Measurements from ENCODE around the gene CEP164. TPM values are rescaled to one million over a fixed set of nuclear protein-coding genes. Genes with fewer than 3 reads are reported as not detected.
"Not testable (repeated sequence)": the region's sequence is repeated elsewhere in the genome, so short reads cannot be mapped to it uniquely, and the experiment has no call there.

CEP164 gene
- total RNA-seq, 2 experiments from 2014 or later = 23.9 to 24.6 TPM

DNA sequence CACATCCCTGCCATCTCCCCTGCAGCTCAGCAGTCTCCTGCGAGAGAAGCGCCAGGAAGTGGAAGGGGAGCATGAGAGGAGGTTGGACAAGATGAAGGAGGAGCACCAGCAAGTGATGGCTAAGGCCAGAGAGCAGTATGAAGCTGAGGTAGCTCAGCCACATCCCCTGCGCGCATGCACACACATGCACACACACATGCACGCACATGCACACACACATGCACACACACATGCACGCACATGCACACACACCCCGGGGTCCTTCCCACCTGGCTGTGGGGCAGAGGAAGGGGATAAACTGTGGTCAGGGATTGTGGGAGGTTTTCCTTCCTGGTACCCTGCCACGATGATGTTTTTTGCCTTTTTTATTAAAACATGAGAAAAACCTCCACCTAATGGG is 65.3 kb downstream of the CEP164 start:
- intact Hi-C loops (cut with micrococcal nuclease) = no loop called here
- Mint-ChIP-seq H3K9me3 (peaks cover 6% of the 10 kb centered on the region), H3K36me3 (ENCODE audit: low read depth) (peaks cover 49% of the 10 kb centered on the region), H3K27ac (no peak overlapping the region), H3K27me3 (ENCODE audit: low read depth) (no peaks in the 10 kb centered on the region), H3K4me3 (no peak overlapping the region), H3K4me1 (ENCODE audit: low read depth) (no peaks in the 10 kb centered on the region)
- CTCF ChIA-PET = no interaction called here
- no peak for DNase-seq

GRCh38 chr11:117394221-117394925 is 66.7 kb downstream of the CEP164 start:
- Mint-ChIP-seq H3K27ac (no peak overlapping the region), H3K4me1 (ENCODE audit: low read depth) (no peaks in the 10 kb centered on the region), H3K36me3 (ENCODE audit: low read depth) (peaks cover 57% of the 10 kb centered on the region), H3K4me3 (no peak overlapping the region), H3K9me3 (peaks cover 14% of the 10 kb centered on the region), H3K27me3 (ENCODE audit: low read depth) (no peaks in the 10 kb centered on the region)
- intact Hi-C loops (cut with micrococcal nuclease) = no loop called here
- CTCF ChIA-PET = no interaction called here
- no peak for DNase-seq

DNA sequence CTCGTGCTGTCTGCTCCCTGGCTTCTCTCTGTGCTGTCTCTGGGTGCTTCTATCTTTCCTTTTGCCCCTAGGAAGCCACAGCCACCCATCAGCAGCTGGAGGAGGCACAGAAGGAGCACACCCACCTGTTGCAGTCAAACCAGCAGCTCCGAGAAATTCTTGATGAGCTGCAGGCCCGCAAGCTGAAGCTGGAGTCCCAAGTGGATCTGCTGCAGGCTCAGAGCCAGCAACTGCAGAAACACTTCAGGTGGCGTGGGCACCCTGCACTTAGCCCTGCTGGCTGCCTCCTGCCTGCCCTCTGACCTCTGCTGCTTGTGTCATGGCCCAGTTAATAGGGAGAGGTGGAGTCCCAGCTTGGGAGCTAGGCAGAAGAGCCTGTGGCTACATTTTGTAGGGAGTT is 67.8 kb downstream of the CEP164 start:
- Mint-ChIP-seq H3K4me1 (ENCODE audit: low read depth) (no peaks in the 10 kb centered on the region), H3K27me3 (ENCODE audit: low read depth) (no peaks in the 10 kb centered on the region), H3K9me3 (peaks cover 14% of the 10 kb centered on the region), H3K27ac (no peak overlapping the region), H3K36me3 (ENCODE audit: low read depth) (peaks cover 56% of the 10 kb centered on the region), H3K4me3 (no peak overlapping the region)
- CTCF ChIA-PET = no interaction called here
- intact Hi-C loops (cut with micrococcal nuclease) = no loop called here
- DNase-seq = no peak

GRCh38 chr11:117396970-117397369 is 69.3 kb downstream of the CEP164 start:
- Mint-ChIP-seq H3K4me1 (ENCODE audit: low read depth) (peaks cover 4% of the 10 kb centered on the region), H3K4me3 (no peak overlapping the region), H3K9me3 (peaks cover 14% of the 10 kb centered on the region), H3K27me3 (ENCODE audit: low read depth) (no peaks in the 10 kb centered on the region), H3K27ac (no peak overlapping the region), H3K36me3 (ENCODE audit: low read depth) (peaks cover 58% of the 10 kb centered on the region)
- intact Hi-C loops (cut with micrococcal nuclease) = no loop called here
- CTCF ChIA-PET = no interaction called here
- no peak for DNase-seq

DNA sequence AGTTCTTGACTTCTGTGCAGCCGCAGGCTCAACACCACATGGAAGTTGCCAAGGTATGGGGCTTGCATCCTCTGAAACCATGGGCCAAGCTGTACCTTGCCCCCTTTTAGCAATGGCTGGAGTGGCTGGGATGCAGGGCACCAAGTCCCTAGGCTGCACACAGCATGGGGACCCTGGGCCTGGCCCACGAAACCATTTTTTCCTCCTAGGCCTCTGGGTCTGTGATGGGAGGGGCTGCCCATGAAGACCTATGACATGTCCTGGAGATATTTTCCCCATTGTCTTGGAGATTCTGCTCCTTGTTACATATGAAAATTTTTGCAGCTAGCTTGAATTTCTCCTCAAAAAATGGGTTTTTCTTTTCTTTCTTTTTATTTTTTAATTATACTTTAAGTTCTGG is 71.0 kb downstream of the CEP164 start:
- H3K4me3 Mint-ChIP-seq; H3K27me3 Mint-ChIP-seq (ENCODE audit: low read depth); H3K4me1 Mint-ChIP-seq (ENCODE audit: low read depth); DNase-seq; CTCF ChIA-PET; H3K27ac Mint-ChIP-seq; intact Hi-C loops (cut with micrococcal nuclease): not testable (repeated sequence)
- Mint-ChIP-seq H3K9me3 (peaks cover 14% of the 10 kb centered on the region), H3K36me3 (ENCODE audit: low read depth) (peaks cover 64% of the 10 kb centered on the region)

DNA sequence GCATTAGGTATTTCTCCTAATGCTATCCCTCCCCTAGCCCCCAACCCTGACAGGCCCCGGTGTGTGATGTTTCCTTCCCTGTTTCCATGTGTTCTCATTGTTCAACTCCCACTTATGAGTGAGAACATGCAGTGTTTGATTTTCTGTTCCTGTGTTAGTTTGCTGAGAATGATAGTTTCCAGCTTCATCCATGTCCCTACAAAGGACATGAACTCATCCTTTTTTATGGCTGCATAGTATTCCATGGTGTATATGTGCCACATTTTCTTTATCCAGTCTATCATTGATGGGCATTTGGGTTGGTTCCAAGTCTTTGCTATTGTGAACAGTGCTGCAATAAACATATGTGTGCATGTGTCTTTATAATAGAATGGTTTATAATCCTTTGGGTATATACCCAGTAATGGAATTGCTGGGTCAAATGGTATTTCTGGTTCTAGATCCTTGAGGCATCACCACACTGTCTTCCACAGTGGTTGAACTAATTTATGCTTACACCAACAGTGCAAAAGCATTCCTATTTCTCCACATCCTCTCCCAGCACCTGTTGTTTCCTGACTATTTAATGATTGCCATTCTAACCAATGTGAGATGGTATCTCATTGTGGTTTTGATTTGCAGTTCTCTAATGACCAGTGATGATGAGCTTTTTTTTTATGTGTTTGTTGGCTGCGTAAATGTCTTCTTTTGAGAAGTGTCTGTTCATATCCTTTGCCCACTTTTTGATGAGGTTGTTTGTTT is 71.6 kb downstream of the CEP164 start:
- DNase-seq; H3K4me3 Mint-ChIP-seq; H3K27me3 Mint-ChIP-seq (ENCODE audit: low read depth); intact Hi-C loops (cut with micrococcal nuclease); H3K27ac Mint-ChIP-seq; CTCF ChIA-PET; H3K4me1 Mint-ChIP-seq (ENCODE audit: low read depth): not testable (repeated sequence)
- peaks cover 70% of the 10 kb centered on the region for H3K36me3 Mint-ChIP-seq (ENCODE audit: low read depth)
- H3K9me3 Mint-ChIP-seq = peaks cover 14% of the 10 kb centered on the region

GRCh38 chr11:117405898-117406297 is 78.2 kb downstream of the CEP164 start:
- H3K27me3 Mint-ChIP-seq (ENCODE audit: low read depth); DNase-seq; CTCF ChIA-PET; intact Hi-C loops (cut with micrococcal nuclease); H3K4me3 Mint-ChIP-seq; H3K27ac Mint-ChIP-seq; H3K4me1 Mint-ChIP-seq (ENCODE audit: low read depth): not testable (repeated sequence)
- Mint-ChIP-seq H3K36me3 (ENCODE audit: low read depth) (peaks cover 64% of the 10 kb centered on the region), H3K9me3 (peaks cover 10% of the 10 kb centered on the region)

DNA sequence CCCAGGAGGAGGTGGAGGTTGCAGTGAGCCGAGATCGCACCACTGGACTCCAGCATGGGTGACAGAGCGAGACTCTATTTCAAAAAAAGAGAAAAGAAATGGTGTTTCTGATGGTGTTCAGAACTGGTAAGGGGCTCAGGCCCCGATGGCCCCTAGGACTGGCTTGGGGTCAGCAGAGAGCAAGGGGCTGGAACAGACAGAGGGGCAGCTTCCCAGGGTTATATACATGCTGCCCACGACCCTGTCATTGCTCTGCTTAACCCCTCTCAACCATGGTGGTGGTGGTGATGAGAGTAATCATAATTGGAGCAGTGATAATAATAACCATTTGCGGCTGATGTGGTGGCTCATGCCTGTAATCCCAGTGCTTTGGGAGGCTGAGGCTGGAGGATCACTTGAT is 79.4 kb downstream of the CEP164 start:
- no peak overlapping the region for H3K4me3 Mint-ChIP-seq
- H3K27ac Mint-ChIP-seq = no peak overlapping the region
- peaks cover 10% of the 10 kb centered on the region for H3K9me3 Mint-ChIP-seq
- H3K4me1 Mint-ChIP-seq (ENCODE audit: low read depth) = no peaks in the 10 kb centered on the region
- intact Hi-C loops (cut with micrococcal nuclease) = no loop called here
- CTCF ChIA-PET = no interaction called here
- H3K36me3 Mint-ChIP-seq (ENCODE audit: low read depth) = peaks cover 57% of the 10 kb centered on the region
- DNase-seq = no peak
- H3K27me3 Mint-ChIP-seq (ENCODE audit: low read depth) = no peaks in the 10 kb centered on the region

DNA sequence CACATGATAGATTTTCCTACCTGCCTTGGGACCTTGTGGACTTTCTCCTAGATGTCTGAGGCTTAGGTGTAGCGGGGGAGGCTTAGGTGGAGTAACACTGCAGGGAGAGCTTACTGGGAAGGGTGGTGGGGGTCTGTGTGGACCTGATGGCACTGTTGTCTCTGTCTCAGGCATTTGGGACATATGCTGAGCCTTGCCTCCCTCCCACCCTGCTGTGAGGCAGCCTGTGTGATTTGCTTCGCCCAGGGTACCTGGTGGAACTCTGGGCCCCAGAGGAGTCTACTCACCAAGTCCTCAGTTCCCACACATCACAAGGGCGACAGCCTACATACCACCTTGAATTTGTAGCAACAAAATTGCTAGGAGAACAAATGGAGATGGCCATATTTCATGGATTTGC is 80.7 kb downstream of the CEP164 start:
- CTCF ChIA-PET = no interaction called here
- H3K9me3 Mint-ChIP-seq = peaks cover 10% of the 10 kb centered on the region
- peaks cover 46% of the 10 kb centered on the region for H3K36me3 Mint-ChIP-seq (ENCODE audit: low read depth)
- H3K27ac Mint-ChIP-seq = no peak overlapping the region
- no peaks in the 10 kb centered on the region for H3K4me1 Mint-ChIP-seq (ENCODE audit: low read depth)
- no peaks in the 10 kb centered on the region for H3K27me3 Mint-ChIP-seq (ENCODE audit: low read depth)
- no peak for DNase-seq
- no peak overlapping the region for H3K4me3 Mint-ChIP-seq
- intact Hi-C loops (cut with micrococcal nuclease) = no loop called here

DNA sequence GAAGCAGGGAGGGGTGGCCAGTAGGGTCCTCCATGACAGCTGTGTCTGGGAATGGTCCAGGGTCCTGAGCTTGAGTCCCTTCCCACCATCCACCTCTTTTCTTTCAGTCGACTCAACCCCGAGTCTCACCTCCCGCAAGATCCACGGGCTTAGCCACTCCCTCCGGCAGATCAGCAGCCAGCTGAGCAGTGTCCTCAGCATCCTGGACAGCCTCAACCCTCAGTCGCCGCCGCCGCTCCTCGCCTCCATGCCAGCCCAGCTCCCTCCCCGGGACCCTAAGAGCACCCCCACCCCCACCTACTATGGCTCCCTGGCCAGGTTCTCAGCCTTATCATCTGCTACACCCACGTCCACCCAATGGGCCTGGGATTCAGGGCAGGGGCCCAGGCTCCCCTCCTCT is 81.9 kb downstream of the CEP164 start:
- no peak for DNase-seq
- Mint-ChIP-seq H3K4me3 (no peak overlapping the region), H3K9me3 (peaks cover 10% of the 10 kb centered on the region), H3K4me1 (ENCODE audit: low read depth) (no peaks in the 10 kb centered on the region), H3K36me3 (ENCODE audit: low read depth) (peaks cover 35% of the 10 kb centered on the region), H3K27ac (no peak overlapping the region), H3K27me3 (ENCODE audit: low read depth) (no peaks in the 10 kb centered on the region)
- CTCF ChIA-PET = no interaction called here
- intact Hi-C loops (cut with micrococcal nuclease) = no loop called here

DNA sequence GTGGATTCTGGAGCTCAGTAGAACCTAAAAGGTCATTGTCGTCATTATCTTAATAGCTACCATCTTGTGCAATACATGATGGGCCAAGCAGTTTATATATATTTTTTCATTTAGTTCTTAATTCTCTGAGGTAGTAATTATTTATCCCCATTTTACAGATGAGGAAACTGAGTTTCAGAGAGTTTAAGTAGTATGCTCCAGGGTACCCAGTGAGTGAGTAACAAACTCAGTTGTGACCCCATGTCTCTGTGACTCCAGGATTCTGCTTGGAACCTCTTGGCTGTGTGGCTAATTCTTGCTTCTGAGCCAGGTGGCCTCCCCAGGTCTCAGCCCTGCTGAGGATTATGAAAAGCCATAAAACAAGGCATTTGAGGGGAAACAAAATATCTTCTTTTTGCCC is 82.6 kb downstream of the CEP164 start:
- Mint-ChIP-seq H3K27ac (no peak overlapping the region), H3K9me3 (peaks cover 9% of the 10 kb centered on the region), H3K36me3 (ENCODE audit: low read depth) (peaks cover 28% of the 10 kb centered on the region), H3K4me3 (no peak overlapping the region), H3K4me1 (ENCODE audit: low read depth) (no peaks in the 10 kb centered on the region), H3K27me3 (ENCODE audit: low read depth) (no peaks in the 10 kb centered on the region)
- DNase-seq = no peak
- CTCF ChIA-PET = no interaction called here
- intact Hi-C loops (cut with micrococcal nuclease) = no loop called here

DNA sequence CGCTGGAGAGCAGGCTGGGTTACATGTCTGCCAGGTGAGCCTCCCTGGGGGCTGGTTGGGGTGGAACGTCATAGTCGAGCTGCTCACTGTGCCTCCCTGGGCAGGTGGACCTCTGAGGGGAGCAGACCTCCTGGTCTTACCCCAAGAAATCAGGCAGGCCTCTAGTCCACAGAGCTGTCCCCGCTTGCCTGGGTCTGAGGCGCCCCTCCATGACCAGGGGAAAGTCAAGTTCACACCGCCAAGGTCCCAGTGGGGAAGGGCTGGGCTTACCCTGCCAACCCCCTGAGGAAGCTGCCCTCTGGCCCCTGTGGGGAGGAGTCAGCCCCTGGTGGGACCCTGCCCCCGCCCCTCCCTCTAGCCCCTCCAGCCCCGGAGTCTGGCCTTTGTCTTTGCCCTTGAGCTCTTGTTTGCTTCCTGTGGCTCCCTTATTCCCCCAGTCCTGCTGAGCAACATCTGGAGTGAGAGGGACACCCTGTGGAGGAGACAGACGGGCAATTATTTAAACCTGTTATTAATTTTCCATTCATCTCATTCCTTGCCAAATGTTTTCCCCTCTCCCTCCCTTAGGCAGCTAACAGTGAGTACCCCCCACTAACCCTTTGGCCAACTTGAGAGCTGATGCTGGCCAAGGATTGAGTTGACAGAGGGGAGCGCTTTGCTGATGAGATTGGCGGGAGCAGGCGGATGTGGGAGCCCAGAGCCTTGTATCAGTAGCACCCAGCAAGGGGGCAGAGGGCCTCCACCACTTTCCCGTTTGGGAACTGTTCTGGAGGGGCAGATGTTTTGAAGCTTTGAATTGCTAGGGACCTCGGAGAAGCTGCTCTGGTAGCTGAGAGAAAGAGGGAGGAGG is 83.4 kb downstream of the CEP164 start:
- H3K27me3 Mint-ChIP-seq (ENCODE audit: low read depth) = no peaks in the 10 kb centered on the region
- DNase-seq = no peak
- no peak overlapping the region for H3K27ac Mint-ChIP-seq
- peaks cover 2% of the 10 kb centered on the region for H3K9me3 Mint-ChIP-seq
- H3K4me1 Mint-ChIP-seq (ENCODE audit: low read depth) = no peaks in the 10 kb centered on the region
- H3K4me3 Mint-ChIP-seq = no peak overlapping the region
- H3K36me3 Mint-ChIP-seq (ENCODE audit: low read depth) = peaks cover 19% of the 10 kb centered on the region
- intact Hi-C loops (cut with micrococcal nuclease) = no loop called here
- CTCF ChIA-PET = interaction anchor here (1.3 kb wide), 1 partner anchor 15 kb away, joined by 9 read pairs; no protein-coding TSS in a partner anchor

Measured in activated naive CD4-positive, alpha-beta T cell treated with anti-CD3 and anti-CD28 coated beads for 36 hours (primary cell).